HepG2 (cell line): ENCODE results near the gene CCR3. TPM values are rescaled to one million over a fixed set of nuclear protein-coding genes. Genes with fewer than 3 reads are reported as not detected.

ENCODE experiments used
- ATAC-seq: fragments of 200-7000 bp; cut with Tn5 transposase; 3 replicates; pipeline ENCODE4 v1.9.1; 2020; ENCODE audit warnings: mild to moderate bottlenecking, moderate library complexity
- BruUV-seq: library from RNA; stranded (reverse); fragments of 400-500 nt; replicated peaks from 2 replicates; lab custom pipeline; 2021; lab: Mats Ljungman, UMichigan
- CTCF ChIA-PET: fragments of 300-600 bp; formaldehyde crosslinking; extraction: SDS; loops from one replicate; lab custom pipeline; 2021; ENCODE audit warnings: low total read pairs, inconsistent platforms, low intra/inter-chr PET ratio; lab: Yijun Ruan, JAX
- POLR2A ChIA-PET: fragments of 350-600 bp; sonication (Branson Sonifier 250); formaldehyde crosslinking; loops from one replicate; lab custom pipeline; 2020; ENCODE audit warnings: antibody characterized with exemption, inconsistent platforms; lab: Yijun Ruan, JAX
- DNase-seq: peaks from one replicate; pipeline ENCODE4 v3.0.0-alpha.2; 2015; ENCODE audit warnings: low spot score
- FAIRE-seq: peaks from 3 replicates; lab custom pipeline; 2011; peaks lifted over from hg19 to GRCh38; lab: Jason Lieb, UNC
- H2AFZ ChIP-seq: one replicate; pipeline ENCODE4 v1.6.1; 2011; ENCODE audit warnings: low read length, inconsistent platforms
- H3K27ac ChIP-seq: fragments of 300-600 bp; 3 replicates; pipeline ENCODE4 v1.8.0; 2011; ENCODE audit warnings: mixed run types, mild to moderate bottlenecking, mixed read lengths, low read length, inconsistent platforms; ENCODE audit not compliant: insufficient read depth; ENCODE audit errors: extremely low read length
- H3K27me3 ChIP-seq, 2 experiments: fragments of 200-600 bp in 1 of 2; 2 replicates in 1 of 2; 3 replicates in 1 of 2; pipeline versions ENCODE4 v1.6.0 to v1.8.0; 2011; ENCODE audit warnings: low read length in 2 of 2, mild to moderate bottlenecking in 2 of 2, moderate library complexity in 2 of 2, inconsistent platforms in 1 of 2; ENCODE audit not compliant: insufficient read depth in 2 of 2, control insufficient read depth in 1 of 2
- H3K36me3 ChIP-seq, 2 experiments: fragments of 200-600 bp in 1 of 2; replicated peaks in 1 of 2; 2 replicates in 1 of 2; 3 replicates in 1 of 2; pipeline versions ENCODE4 v1.5.1 to v1.8.0; 2011; ENCODE audit warnings: low read length in 2 of 2, inconsistent platforms in 1 of 2; ENCODE audit not compliant: insufficient read depth in 2 of 2, control insufficient read depth in 1 of 2
- H3K4me1 ChIP-seq: 2 replicates; pipeline ENCODE4 v1.5.1; 2012; ENCODE audit warnings: low read length, inconsistent platforms; ENCODE audit not compliant: insufficient read depth
- H3K4me2 ChIP-seq: 2 replicates; pipeline ENCODE4 v1.6.0; 2011; ENCODE audit warnings: low read depth, low read length, inconsistent platforms
- H3K4me3 ChIP-seq, 3 experiments: fragments of 200-600 bp in 1 of 3; sonication (generic), shearing (Covaris generic) in 1 of 3; replicated peaks in 1 of 3; 2 replicates each; pipeline ENCODE4 v1.5.1; 2011 to 2016; ENCODE audit warnings: low read length in 3 of 3, inconsistent platforms in 2 of 3, low read depth in 2 of 3, mild to moderate bottlenecking in 2 of 3, control low read depth in 1 of 3, mixed read lengths in 1 of 3; ENCODE audit not compliant: insufficient read depth in 1 of 3
- H3K79me2 ChIP-seq: one replicate; pipeline ENCODE4 v1.6.1; 2011; ENCODE audit warnings: low read length, inconsistent platforms; ENCODE audit not compliant: insufficient read depth
- H3K9ac ChIP-seq: 2 replicates; pipeline ENCODE4 v1.6.0; 2011; ENCODE audit warnings: mild to moderate bottlenecking, low read depth, low read length, inconsistent platforms; ENCODE audit not compliant: insufficient read depth
- H3K9me3 ChIP-seq: 2 replicates; pipeline ENCODE4 v1.5.1; 2012; ENCODE audit warnings: mild to moderate bottlenecking, low read length
- H4K20me1 ChIP-seq: 2 replicates; pipeline ENCODE4 v1.6.0; 2011; ENCODE audit warnings: inconsistent platforms, mild to moderate bottlenecking, low read length, moderate library complexity; ENCODE audit not compliant: insufficient read depth
- HMGA1 ChIP-seq: sonication (generic); formaldehyde crosslinking; conservative IDR thresholded peaks from 2 replicates; pipeline ENCODE4 v1.4.0; 2020; ENCODE audit warnings: missing genetic modification reagents
- NCOA1 ChIP-seq: sonication (generic); formaldehyde crosslinking; IDR thresholded peaks from 2 replicates; pipeline ENCODE4 v1.9.0; 2021; ENCODE audit warnings: missing genetic modification reagents
- SAP130 ChIP-seq: IDR thresholded peaks from 2 replicates; pipeline ENCODE4 v1.6.1; 2016; ENCODE audit warnings: low read depth
- ZBTB4 ChIP-seq: sonication (generic); formaldehyde crosslinking; IDR thresholded peaks from 2 replicates; pipeline ENCODE4 v1.4.0; 2020; ENCODE audit warnings: missing genetic modification reagents, mild to moderate bottlenecking, borderline replicate concordance
- ZNF512B ChIP-seq: sonication (generic); formaldehyde crosslinking; IDR thresholded peaks from 2 replicates; pipeline ENCODE4 v1.5.1; 2020; ENCODE audit warnings: missing genetic modification reagents, mild to moderate bottlenecking, borderline replicate concordance
- WGBS: methylation state at CpG from one replicate; pipeline ENCODE4 v1.1.6; 2017; ENCODE audit warnings: low lambda C conversion rate; 5-methylcytosine and 5-hydroxymethylcytosine counted together
- in situ Hi-C: cut with HindIII; loops from 2 replicates; pipeline ENCODE4 v1.10.0; 2017; ENCODE audit warnings: low pct_unique_long_range_greater_than_20kb; ENCODE audit not compliant: extremely low pct_ligation_motif_present
- intact Hi-C: fragments of 100-400 bp; cut with micrococcal nuclease; formaldehyde crosslinking; loops from one replicate; pipeline ENCODE4 v1.10.0; 2022; ENCODE audit not compliant: unreplicated experiment
- polyA plus RNA-seq, 8 experiments: library from polyadenylated mRNA; depleted of rRNA in 3 of 8; stranded (reverse) in 7 of 8; unstranded in 1 of 8; fragments of >200 nt; fragmentation: Illumina TruSeq in 4 of 8; extraction: Trizol in 4 of 8; gene quantifications; 2 replicates each; pipeline versions ENCODE4 v1.2.1 to v1.2.3, GENCODE V29; 2011 to 2016; ENCODE audit warnings: low read depth in 4 of 8, missing spikeins in 1 of 8, mixed read lengths in 1 of 8; ENCODE audit not compliant: insufficient read depth in 1 of 8
- total RNA-seq, 5 experiments: library from RNA; depleted of rRNA; stranded (reverse); fragments of >200 nt; fragmentation: Illumina TruSeq; extraction: Trizol; gene quantifications; 2 replicates each; pipeline ENCODE4 v1.2.3, GENCODE V29; 2016; ENCODE audit warnings: low read depth in 1 of 5

Gene CCR3
- total and polyA plus RNA-seq, 2 of the 13 experiments (the other 11 are each of a cell fraction or from before 2014, with no cell fraction given) = not detected

- H3K9ac ChIP-seq = no peak overlapping the region
- POLR2A ChIA-PET = no interaction called here
- CTCF ChIA-PET = no interaction called here
- BruUV-seq = no TSS peak
- intact Hi-C loops = no loop called here
- no peak overlapping the region for H2AFZ ChIP-seq
- in situ Hi-C loops = no loop called here
- no peaks in the 10 kb centered on the region for H3K36me3 ChIP-seq
- no peak for FAIRE-seq
- H3K9me3 ChIP-seq = no peaks in the 10 kb centered on the region
- H4K20me1 ChIP-seq = no peaks in the 10 kb centered on the region
- no peak for TF ChIP-seq ZBTB4 (CRISPR knock-in tag)
- no peak for TF ChIP-seq HMGA1 (CRISPR knock-in tag)
- no peak for TF ChIP-seq SAP130
- no peak for TF ChIP-seq NCOA1 (CRISPR knock-in tag)
- no peak for TF ChIP-seq ZNF512B (CRISPR knock-in tag)
- TF ChIP-seq, all 625 proteins: peak for 0
- no peak overlapping the region for H3K4me2 ChIP-seq
- WGBS = 63% methylated on average over 1 of the region's 1 CpG
- no peaks in the 10 kb centered on the region for H3K79me2 ChIP-seq
- no peaks in the 10 kb centered on the region for H3K4me1 ChIP-seq
- no peaks in the 10 kb centered on the region for H3K27me3 ChIP-seq
- H3K27ac ChIP-seq = no peak overlapping the region
- no peak for ATAC-seq
- no peak for DNase-seq
- no peak overlapping the region for H3K4me3 ChIP-seq
These were observed 47.3 kb downstream of the CCR3 start for GRCh38 chr3:46289551-46289950.
